Measurements from ENCODE around the gene CAVIN4.
A peak's percentile ranks its signal among the peaks of the same experiment; 100 is the strongest.

CAVIN4 gene

DNA sequence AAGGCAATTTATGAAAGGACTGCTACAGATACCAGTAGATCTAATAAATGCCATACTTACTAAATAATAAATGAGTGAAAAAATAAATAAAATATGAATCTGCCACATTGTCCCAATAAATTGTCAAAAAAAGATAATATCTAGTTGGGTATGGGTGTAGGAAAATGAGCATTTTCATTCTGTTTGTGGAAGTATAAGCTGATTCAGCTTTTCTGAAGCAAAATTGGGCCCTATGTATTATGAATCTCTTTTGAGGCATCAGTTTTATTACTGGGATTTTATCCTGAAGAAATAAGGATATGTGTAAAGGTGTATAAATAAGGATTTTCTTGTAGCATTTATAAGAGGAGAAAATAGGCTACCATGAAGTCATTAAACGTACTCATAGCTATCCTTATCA, 46.1 kb downstream of the CAVIN4 start:
- TF ChIP-seq, protein P1, sequence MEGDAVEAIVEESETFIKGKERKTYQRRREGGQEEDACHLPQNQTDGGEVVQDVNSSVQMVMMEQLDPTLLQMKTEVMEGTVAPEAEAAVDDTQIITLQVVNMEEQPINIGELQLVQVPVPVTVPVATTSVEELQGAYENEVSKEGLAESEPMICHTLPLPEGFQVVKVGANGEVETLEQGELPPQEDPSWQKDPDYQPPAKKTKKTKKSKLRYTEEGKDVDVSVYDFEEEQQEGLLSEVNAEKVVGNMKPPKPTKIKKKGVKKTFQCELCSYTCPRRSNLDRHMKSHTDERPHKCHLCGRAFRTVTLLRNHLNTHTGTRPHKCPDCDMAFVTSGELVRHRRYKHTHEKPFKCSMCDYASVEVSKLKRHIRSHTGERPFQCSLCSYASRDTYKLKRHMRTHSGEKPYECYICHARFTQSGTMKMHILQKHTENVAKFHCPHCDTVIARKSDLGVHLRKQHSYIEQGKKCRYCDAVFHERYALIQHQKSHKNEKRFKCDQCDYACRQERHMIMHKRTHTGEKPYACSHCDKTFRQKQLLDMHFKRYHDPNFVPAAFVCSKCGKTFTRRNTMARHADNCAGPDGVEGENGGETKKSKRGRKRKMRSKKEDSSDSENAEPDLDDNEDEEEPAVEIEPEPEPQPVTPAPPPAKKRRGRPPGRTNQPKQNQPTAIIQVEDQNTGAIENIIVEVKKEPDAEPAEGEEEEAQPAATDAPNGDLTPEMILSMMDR (IDR thresholded peaks at IDR 0.05; ENCODE audit: insufficient read depth, missing control alignments): no peak
- no peak for DNase-seq (ENCODE audit: insufficient read length, low spot score)
- no peak for FAIRE-seq

DNA sequence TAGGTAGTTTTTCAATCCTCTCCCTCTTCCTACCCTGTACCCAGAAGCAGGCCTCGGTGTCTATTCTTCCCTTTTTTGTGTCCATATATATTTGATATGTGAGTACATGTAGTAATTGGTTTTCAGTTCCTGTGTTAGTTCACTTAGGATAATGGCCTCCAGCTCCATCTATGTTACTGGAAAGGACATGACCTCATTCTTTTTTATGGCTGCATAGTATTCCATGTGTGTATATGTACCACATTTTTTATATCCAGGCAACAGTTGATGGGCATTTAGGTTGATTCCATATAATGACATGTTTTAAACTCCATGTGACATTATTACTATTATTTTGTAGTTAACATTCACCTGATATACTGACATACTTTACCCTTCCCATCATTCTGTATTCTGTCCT, 49.1 kb downstream of the CAVIN4 start:
- FAIRE-seq (peak; percentile 55), DNase-seq (ENCODE audit: insufficient read length, low spot score) (no peak)
- TF ChIP-seq, protein P1 (IDR thresholded peaks at IDR 0.05; ENCODE audit: insufficient read depth, missing control alignments): no peak

DNA sequence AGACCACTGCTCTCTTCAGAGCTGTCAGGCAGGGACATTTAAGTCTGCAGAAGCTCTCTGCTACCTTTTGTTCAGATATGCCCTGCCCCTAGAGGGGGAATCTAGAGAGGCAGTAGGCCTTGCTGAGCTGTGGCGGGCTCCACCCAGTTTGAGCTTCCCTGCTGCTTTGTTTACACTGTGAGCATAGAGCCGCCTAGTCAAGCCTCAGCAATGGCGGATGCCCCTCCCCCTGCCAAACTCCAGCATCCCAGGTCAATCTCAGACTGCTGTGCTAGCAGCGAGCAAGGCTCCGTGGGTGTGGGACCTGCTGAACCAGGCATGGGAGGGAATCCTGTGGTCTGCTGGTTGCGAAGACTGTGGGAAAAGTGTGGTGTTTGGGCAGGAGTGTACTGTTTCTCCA, 59.9 kb downstream of the CAVIN4 start:
- FAIRE-seq: no peak
- TF ChIP-seq, protein P1 (IDR thresholded peaks at IDR 0.05; ENCODE audit: insufficient read depth, missing control alignments): no peak

More for the DNA sequence above, 59.9 kb downstream of the CAVIN4 start:
- no peak for DNase-seq (ENCODE audit: insufficient read length, low spot score)

Data from D721Med (cell line).